GM18951 (cell line): ENCODE data around the gene POPDC2.

Source experiments
- POLR2A ChIP-seq: IDR thresholded peaks from 4 replicates; pipeline ENCODE4 v1.6.1; 2011; ENCODE audit warnings: mild to moderate bottlenecking; ENCODE audit not compliant: insufficient read length, insufficient read depth; ENCODE audit errors: extremely low read depth
- in situ Hi-C: fragments of 300-500 bp; cut with MboI; formaldehyde crosslinking; loops from one replicate; pipeline ENCODE4 v1.12.0; 2022; ENCODE audit warnings: low sequenced_read_pairs, mixed read lengths, inconsistent platforms; ENCODE audit not compliant: unreplicated experiment

POPDC2 gene

DNA sequence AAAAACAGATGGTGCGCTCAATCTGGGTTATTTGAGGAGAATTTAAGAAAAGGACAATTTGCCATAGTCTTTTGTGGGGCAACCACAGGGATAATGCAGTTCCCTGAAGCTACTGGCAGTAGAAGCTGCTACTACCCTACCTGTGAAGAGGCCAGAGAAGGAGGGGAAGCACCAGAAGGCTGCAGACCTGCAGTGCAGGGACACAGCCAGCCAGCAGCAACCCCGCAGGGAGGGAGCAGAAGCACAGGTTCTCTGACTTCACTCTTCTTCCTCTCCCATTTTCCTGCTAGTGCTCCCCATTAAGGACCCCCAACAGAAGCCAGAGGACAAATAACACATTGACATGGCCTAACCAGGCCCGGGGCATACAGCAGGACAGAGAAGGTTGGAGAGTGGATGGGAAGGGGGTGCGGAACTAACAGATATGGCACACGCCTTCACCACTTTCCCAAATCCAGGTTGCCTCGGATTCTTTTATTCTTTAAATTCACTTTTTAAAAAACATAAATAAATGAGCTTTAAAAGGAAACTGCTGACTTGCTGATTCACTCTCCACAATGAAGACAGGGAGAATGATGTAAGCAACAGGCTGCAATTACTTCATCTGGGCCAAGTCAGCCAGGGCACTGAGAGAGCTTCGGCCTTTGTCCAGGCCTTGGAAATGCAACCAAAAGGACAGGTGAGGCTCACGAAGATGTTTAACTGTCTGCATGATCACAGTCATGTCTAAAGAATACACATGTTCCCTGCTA is 30.1 kb downstream of the POPDC2 start:
- TF ChIP-seq POLR2A, result no peak
- in situ Hi-C loops, result no loop called here

DNA sequence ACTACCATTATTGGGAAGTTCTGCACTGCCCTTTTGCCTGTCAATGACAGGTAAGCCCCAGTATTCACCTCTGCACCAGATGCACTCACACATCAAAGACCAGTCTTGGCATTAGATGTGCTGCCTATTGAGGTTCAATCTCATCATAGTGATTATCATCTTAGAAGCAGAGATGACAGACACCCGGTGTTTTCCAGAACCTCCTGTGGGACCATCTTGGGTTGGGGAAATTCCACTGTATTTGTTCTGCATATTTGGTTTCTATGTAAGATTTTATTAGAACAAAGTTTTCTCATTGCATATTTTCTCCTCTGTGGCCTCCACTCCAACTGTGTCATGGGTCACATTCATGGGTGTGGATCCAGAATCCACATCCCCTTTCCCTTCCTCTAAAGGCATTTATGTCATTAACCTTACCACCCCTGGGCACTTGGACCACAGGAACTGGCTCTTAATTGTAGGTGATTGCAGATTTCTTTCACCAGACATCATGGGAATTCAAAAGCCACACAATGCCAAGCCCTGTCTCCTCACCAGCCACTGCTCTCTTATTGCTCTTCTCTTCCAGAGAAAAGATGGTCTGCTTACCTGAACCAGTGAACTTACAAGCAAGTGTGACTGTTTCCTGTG is 31.5 kb downstream of the POPDC2 start:
- in situ Hi-C loops, result no loop called here
- no peak for TF ChIP-seq POLR2A

DNA sequence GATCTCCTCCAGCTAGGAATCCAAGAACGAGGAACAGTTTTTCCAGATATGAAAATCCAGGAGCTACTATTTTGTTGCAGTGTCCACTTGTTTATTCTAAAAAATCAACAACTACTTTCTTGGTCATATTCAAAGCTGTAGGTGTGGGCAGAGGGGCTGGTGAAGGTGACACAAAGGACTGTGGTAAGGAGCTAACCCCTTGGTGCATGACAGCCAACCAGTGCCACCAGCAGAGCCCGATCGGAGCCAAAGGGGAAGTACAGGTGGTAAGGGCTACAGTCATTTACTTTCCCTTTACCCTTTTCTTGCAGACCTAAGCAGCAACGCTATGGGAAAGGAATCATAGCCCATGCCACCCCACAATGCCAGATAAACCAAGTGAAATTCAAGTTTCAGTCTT is 32.0 kb downstream of the POPDC2 start:
- in situ Hi-C loops, result no loop called here

DNA sequence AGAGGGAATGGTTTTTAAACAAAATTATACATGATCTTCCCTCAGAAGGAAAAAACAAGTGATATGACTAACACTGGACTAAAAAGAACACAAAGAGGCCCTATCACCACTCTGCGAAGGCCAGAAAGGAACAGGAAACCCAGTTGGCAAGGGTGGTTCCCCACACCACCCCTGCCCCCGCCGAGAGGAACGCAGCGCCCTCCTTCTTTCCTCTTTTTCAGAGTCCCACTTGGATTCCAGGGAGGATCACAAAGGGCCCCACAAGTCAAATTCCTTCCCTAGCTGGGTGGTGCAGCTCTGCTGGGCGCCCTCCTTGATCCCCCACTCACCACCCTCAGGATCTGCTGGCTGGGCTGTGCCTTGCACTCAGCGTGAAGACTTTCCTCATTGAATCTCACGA is 32.9 kb downstream of the POPDC2 start:
- no peak for TF ChIP-seq POLR2A
- in situ Hi-C loops, result no loop called here

More for the DNA sequence above, 32.0 kb downstream of the POPDC2 start:
- no peak for TF ChIP-seq POLR2A

DNA sequence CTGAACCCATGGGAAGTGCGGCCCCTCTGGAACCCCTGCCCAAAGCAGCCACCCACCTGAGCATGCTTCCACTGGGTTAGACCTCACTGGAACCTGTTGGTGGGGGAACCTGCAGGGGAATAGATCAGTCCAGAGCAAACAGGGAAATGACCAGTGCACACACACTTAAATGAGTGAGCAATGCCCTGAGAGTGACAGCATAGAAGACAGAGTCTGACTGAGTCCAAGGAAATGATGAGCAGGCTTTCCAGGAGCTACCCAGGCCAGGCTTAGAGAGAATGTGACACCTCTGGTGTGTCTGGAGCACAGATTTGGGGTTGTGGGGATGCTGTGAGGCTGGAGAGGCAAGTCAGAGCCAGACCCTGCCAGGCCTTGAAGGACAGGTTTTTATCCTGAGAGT is 34.2 kb downstream of the POPDC2 start:
- in situ Hi-C loops, result no loop called here
- TF ChIP-seq POLR2A, result no peak

DNA sequence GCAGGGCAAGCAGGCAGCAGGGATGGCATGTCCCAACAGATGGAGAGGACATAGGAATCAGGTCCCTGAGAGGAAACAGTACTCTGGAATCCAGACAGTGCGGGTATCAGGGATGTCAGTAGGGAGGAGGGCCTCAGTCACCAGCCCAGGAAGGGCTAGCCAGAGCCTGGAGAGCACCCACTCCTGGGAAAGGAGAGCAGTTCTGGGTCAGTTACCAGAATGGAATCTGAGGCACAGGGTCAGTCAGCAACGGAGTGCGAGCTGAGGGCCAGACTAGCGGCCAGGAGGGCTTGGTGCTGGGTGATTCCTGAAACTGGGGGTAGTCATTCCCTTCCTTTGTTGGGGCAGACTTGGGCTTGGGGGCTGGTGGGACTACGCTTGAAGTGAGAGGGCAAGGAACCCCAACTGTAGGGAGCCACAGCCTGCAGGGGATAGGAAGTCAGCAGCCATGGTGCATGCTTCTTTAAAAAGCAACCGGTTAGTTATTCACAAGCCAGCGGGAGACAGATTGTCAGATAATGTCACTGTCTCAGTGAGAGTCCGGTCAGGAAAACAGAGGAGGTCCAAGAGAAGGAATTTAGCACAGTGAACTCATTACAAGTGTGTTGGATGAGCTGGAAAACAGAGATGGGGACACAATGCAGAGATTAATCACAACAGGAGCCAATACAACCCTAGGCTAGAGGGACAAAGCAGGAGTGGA is 34.8 kb downstream of the POPDC2 start:
- TF ChIP-seq POLR2A, result no peak
- in situ Hi-C loops, result no loop called here

DNA sequence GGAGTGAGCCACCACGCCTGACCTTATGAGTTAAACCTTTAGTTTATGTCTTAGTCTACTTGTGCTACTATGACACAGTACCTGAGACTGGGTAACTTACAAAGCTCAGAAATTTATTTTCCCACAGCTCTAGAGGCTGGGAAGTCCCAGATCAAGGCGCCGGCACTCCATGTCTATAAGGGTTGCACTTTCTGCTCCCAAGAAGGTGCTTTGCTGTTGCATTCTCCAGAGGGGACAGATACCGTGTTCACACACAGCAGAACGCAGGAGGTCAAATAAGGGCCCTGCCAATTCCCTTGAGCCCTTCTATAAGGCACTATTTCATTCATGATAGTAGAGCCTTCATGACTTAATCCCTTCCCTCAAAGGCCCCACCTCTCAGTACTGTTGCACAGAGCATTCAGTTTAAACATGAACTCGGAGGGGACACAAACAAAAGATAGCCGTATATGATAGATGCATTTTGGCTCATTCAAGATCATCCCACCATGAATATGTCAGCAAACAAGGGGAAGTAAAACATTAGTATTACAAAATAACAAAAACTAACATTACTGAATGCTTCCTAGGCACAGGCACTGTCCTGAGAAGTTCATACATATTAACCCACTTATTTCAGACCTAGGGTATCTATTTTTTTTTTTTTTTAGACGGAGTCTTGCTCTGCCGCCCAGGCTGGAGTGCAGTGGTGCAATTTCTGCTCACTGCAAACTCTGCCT is 36.2 kb downstream of the POPDC2 start:
- TF ChIP-seq POLR2A, result no peak
- in situ Hi-C loops, result no loop called here

GRCh38 chr3:119620899-119621298 is 39.5 kb downstream of the POPDC2 start:
- TF ChIP-seq POLR2A, result no peak
- in situ Hi-C loops, result no loop called here

GRCh38 chr3:119619094-119619493 is 41.3 kb downstream of the POPDC2 start:
- no peak for TF ChIP-seq POLR2A
- in situ Hi-C loops, result no loop called here

GRCh38 chr3:119616056-119616455 is 44.3 kb downstream of the POPDC2 start:
- TF ChIP-seq POLR2A, result no peak
- in situ Hi-C loops, result no loop called here

DNA sequence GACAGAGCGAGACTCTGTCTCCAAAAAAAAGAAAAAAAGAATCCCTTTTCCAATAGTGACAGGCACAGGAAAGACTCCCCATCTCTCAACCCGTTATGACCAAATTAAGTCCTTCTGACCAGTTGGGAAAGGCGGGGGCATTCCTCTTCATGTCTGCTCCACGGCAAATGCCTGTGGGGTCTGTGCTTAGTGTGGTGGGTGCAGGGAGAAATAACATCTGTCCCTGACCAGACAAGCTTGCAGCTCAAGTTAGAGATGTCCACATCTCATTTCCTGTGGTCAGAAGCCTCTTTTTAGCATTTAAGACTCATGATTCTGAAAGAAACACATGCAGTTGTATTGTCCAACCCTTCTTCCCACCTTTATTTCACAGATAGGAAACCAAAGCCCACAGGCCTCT is 46.5 kb downstream of the POPDC2 start:
- no peak for TF ChIP-seq POLR2A

GRCh38 chr3:119613201-119613600 is 47.2 kb downstream of the POPDC2 start:
- in situ Hi-C loops, result no loop called here
- no peak for TF ChIP-seq POLR2A

More for the DNA sequence above, 46.5 kb downstream of the POPDC2 start:
- in situ Hi-C loops, result no loop called here

GRCh38 chr3:119611664-119612063 is 48.7 kb downstream of the POPDC2 start:
- no peak for TF ChIP-seq POLR2A
- in situ Hi-C loops, result no loop called here

DNA sequence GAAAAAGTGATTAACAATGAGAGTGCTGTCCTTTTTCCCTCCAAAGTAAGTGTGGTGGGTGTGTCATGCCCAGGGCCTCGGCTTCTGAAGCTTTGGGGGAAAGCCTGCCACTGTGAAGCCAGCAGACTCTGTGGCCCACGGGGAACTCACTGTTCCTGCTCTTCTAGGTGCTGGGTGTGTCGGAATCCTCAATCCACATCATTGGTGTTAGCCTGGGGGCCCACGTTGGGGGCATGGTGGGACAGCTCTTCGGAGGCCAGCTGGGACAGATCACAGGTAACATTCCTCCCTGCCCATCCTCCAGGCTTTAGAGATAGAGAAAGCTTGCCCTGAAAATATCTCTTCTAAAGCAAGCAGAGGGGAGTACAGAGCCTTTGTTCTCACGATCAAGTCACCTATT is 51.1 kb downstream of the POPDC2 start:
- no peak for TF ChIP-seq POLR2A
- in situ Hi-C loops, result no loop called here
